ENCODE data around the gene METTL8. TPM values are rescaled to one million over a fixed set of nuclear protein-coding genes. Genes with fewer than 3 reads are reported as not detected.
A peak's percentile ranks its signal among the peaks of the same experiment; 100 is the strongest.

The METTL8 gene
- total and polyA plus RNA-seq, 2 of the 13 experiments (the other 11 are each of a cell fraction or from before 2014, with no cell fraction given): 18.6 to 68.2 TPM

DNA sequence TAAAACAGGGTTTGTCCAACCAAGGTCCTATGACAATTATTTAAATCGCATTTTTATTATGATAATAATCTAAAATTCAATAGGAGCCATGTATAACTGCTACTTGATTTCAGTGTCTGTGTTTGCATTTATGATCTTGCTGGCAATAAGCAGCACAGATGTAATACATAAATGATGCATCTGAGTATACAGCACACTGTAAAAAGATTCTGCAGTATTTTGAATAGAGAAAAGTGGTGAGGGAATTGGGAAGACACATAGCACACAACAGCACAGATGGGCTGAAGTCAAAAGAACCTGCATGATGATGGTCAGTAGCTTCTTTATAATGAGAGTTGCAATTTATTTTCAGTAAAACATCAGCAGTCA, 26.1 kb downstream of the METTL8 start (continued):
- TF ChIP-seq NFIB (CRISPR knock-in tag; IDR thresholded peaks at IDR 0.05; ENCODE audit: borderline replicate concordance) (no peak), NR2F1 (CRISPR knock-in tag; IDR thresholded peaks at IDR 0.05) (no peak)
- TF ChIP-seq, protein P1, sequence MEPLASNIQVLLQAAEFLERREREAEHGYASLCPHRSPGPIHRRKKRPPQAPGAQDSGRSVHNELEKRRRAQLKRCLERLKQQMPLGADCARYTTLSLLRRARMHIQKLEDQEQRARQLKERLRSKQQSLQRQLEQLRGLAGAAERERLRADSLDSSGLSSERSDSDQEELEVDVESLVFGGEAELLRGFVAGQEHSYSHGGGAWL (CRISPR knock-in tag; IDR thresholded peaks at IDR 0.05): no peak

GRCh38 chr2:171407030-171407675, 26.6 kb downstream of the METTL8 start:
- H3K4me3 ChIP-seq (replicated peaks in 1 of 3; ENCODE audit: insufficient read depth in 1 of 3, low read depth in 2 of 3, low read length in 3 of 3): no peak overlapping the region
- H4K20me1 ChIP-seq (ENCODE audit: insufficient read depth, low read length): no peaks in the 10 kb centered on the region
- TF ChIP-seq, protein P2, sequence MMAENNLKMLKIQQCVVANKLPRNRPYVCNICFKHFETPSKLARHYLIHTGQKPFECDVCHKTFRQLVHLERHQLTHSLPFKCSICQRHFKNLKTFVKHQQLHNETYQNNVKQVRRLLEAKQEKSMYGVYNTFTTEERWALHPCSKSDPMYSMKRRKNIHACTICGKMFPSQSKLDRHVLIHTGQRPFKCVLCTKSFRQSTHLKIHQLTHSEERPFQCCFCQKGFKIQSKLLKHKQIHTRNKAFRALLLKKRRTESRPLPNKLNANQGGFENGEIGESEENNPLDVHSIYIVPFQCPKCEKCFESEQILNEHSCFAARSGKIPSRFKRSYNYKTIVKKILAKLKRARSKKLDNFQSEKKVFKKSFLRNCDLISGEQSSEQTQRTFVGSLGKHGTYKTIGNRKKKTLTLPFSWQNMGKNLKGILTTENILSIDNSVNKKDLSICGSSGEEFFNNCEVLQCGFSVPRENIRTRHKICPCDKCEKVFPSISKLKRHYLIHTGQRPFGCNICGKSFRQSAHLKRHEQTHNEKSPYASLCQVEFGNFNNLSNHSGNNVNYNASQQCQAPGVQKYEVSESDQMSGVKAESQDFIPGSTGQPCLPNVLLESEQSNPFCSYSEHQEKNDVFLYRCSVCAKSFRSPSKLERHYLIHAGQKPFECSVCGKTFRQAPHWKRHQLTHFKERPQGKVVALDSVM (CRISPR knock-in tag; IDR thresholded peaks at IDR 0.05): peak; percentile 39; the same call in 1 of the 2 replicates
- TF ChIP-seq, protein P3, sequence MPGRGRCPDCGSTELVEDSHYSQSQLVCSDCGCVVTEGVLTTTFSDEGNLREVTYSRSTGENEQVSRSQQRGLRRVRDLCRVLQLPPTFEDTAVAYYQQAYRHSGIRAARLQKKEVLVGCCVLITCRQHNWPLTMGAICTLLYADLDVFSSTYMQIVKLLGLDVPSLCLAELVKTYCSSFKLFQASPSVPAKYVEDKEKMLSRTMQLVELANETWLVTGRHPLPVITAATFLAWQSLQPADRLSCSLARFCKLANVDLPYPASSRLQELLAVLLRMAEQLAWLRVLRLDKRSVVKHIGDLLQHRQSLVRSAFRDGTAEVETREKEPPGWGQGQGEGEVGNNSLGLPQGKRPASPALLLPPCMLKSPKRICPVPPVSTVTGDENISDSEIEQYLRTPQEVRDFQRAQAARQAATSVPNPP (CRISPR knock-in tag; IDR thresholded peaks at IDR 0.05): no peak
- ChIA-PET CTCF (ENCODE audit: low intra/inter-chr PET ratio, low total read pairs) (no interaction called here), POLR2A (no interaction called here)
- no peaks in the 10 kb centered on the region for H3K27me3 ChIP-seq (ENCODE audit: control insufficient read depth in 1 of 2, insufficient read depth in 2 of 2, low read length in 2 of 2)
- WGBS (ENCODE audit: low lambda C conversion rate): 96% methylated on average over 4 of the region's 4 CpGs
- H3K4me1 ChIP-seq (ENCODE audit: insufficient read depth, low read length): no peaks in the 10 kb centered on the region
- no peak overlapping the region for H3K27ac ChIP-seq (ENCODE audit: extremely low read length, insufficient read depth, low read length)
- in situ Hi-C loops (cut with HindIII; ENCODE audit: extremely low pct_ligation_motif_present, low pct_unique_long_range_greater_than_20kb) (no loop called here), intact Hi-C loops (cut with micrococcal nuclease; ENCODE audit: unreplicated experiment) (no loop called here)
- ATAC-seq: no peak
- FAIRE-seq: no peak
- DNase-seq (ENCODE audit: low spot score): no peak
- no TSS peak for BruUV-seq (replicated peaks)
- H3K4me2 ChIP-seq (ENCODE audit: low read depth, low read length): no peak overlapping the region
- H3K9me3 ChIP-seq (ENCODE audit: low read length): peaks cover 2% of the 10 kb centered on the region; the same call in 1 of the 2 replicates
- peaks cover 0 to 2% of the 10 kb centered on the region in 2 experiments; a peak in 1 of 5 replicates for H3K36me3 ChIP-seq (replicated peaks in 1 of 2; ENCODE audit: control insufficient read depth in 1 of 2, insufficient read depth in 2 of 2, low read length in 2 of 2)
- H3K9ac ChIP-seq (ENCODE audit: insufficient read depth, low read depth, low read length): no peak overlapping the region
- no peak overlapping the region for H2AFZ ChIP-seq (ENCODE audit: low read length)
- peaks cover 55% of the 10 kb centered on the region for H3K79me2 ChIP-seq (ENCODE audit: insufficient read depth, low read length)

Measured in HepG2 (cell line).